Measurements from ENCODE around the gene B3GALT4. TPM values are rescaled to one million over a fixed set of nuclear protein-coding genes. Genes with fewer than 3 reads are reported as not detected.

The B3GALT4 gene
- total and polyA plus RNA-seq, 2 of the 13 experiments (the other 11 are each of a cell fraction or from before 2014, with no cell fraction given): 0.04 to 0.27 TPM

GRCh38 chr6:33318426-33319073, 41.6 kb downstream of the B3GALT4 start (continued):
- TF ChIP-seq ZNF362 (CRISPR knock-in tag; IDR thresholded peaks at IDR 0.05; ENCODE audit: borderline replicate concordance): peak; percentile 63; the same call in 1 of the 2 replicates
- TF ChIP-seq ZNF788 (CRISPR knock-in tag; IDR thresholded peaks at IDR 0.05; ENCODE audit: borderline replicate concordance): no peak
- TF ChIP-seq ZBTB38 (CRISPR knock-in tag; IDR thresholded peaks at IDR 0.05): no peak
- TF ChIP-seq AFF4 (CRISPR knock-in tag; IDR thresholded peaks at IDR 0.05): no peak
- TF ChIP-seq SNAI1 (CRISPR knock-in tag; IDR thresholded peaks at IDR 0.05; ENCODE audit: borderline replicate concordance): no peak
- no peak for TF ChIP-seq NFIC (IDR thresholded peaks at IDR 0.05; ENCODE audit: low read length)
- TF ChIP-seq, protein P1, sequence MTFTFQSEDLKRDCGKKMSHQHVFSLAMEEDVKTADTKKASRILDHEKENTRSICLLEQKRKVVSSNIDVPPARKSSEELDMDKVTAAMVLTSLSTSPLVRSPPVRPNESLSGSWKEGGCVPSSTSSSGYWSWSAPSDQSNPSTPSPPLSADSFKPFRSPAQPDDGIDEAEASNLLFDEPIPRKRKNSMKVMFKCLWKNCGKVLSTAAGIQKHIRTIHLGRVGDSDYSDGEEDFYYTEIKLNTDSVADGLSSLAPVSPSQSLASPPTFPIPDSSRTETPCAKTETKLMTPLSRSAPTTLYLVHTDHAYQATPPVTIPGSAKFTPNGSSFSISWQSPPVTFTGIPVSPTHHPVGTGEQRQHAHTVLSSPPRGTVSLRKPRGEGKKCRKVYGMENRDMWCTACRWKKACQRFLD (CRISPR knock-in tag; IDR thresholded peaks at IDR 0.05; ENCODE audit: borderline replicate concordance): no peak
- no peak for TF ChIP-seq ZNF414 (CRISPR knock-in tag; IDR thresholded peaks at IDR 0.05)
- 0 out of 2 replicates have a peak, but pooled peaks have one; percentile 22 for TF ChIP-seq RBFOX2 (IDR thresholded peaks at IDR 0.05; ENCODE audit: low read depth, low read length)
- TF ChIP-seq ZKSCAN1 (IDR thresholded peaks at IDR 0.05; ENCODE audit: low read length): no peak
- TF ChIP-seq ZNF572 (CRISPR knock-in tag; IDR thresholded peaks at IDR 0.05): 0 out of 2 replicates have a peak, but pooled peaks have one; percentile 68
- no peak for TF ChIP-seq ARNTL (CRISPR knock-in tag; IDR thresholded peaks at IDR 0.05)
- no peak for TF ChIP-seq ONECUT2 (CRISPR knock-in tag; IDR thresholded peaks at IDR 0.05)
